ENCODE data around the gene TSPAN16.
"Not testable (repeated sequence)": the region's sequence is repeated elsewhere in the genome, so short reads cannot be mapped to it uniquely, and the experiment has no call there.

- not testable (repeated sequence) for TF ChIP-seq EZH2phosphoT487 (IDR thresholded peaks at IDR 0.05; ENCODE audit: borderline replicate concordance, low read length)
- TF ChIP-seq, protein P1, sequence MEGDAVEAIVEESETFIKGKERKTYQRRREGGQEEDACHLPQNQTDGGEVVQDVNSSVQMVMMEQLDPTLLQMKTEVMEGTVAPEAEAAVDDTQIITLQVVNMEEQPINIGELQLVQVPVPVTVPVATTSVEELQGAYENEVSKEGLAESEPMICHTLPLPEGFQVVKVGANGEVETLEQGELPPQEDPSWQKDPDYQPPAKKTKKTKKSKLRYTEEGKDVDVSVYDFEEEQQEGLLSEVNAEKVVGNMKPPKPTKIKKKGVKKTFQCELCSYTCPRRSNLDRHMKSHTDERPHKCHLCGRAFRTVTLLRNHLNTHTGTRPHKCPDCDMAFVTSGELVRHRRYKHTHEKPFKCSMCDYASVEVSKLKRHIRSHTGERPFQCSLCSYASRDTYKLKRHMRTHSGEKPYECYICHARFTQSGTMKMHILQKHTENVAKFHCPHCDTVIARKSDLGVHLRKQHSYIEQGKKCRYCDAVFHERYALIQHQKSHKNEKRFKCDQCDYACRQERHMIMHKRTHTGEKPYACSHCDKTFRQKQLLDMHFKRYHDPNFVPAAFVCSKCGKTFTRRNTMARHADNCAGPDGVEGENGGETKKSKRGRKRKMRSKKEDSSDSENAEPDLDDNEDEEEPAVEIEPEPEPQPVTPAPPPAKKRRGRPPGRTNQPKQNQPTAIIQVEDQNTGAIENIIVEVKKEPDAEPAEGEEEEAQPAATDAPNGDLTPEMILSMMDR (IDR thresholded peaks at IDR 0.05; ENCODE audit: low read depth, low read length, poor library complexity, severe bottlenecking): not testable (repeated sequence)
These were observed 37.9 kb downstream of the TSPAN16 start for GRCh38 chr19:11333838-11334237.
